Spleen (tissue), 11 donors: ENCODE measurements around the gene GSDME. TPM values are rescaled to one million over a fixed set of nuclear protein-coding genes. Genes with fewer than 3 reads are reported as not detected.
A peak's percentile ranks its signal among the peaks of the same experiment; 100 is the strongest.

Experiments used
- DNase-seq: peaks from one replicate; pipeline ENCODE4 v3.0.0-alpha.2; 2020
- H3K27ac ChIP-seq, 8 donors: fragments of 200-600 bp; sonication (generic) in 7 of 8; 1 replicate in 4 of 8; 2 replicates in 4 of 8; pipeline versions ENCODE4 v1.5.0 to v1.8.0; 2016 to 2021; ENCODE audit warnings: inconsistent platforms in 4 of 8, mild to moderate bottlenecking in 4 of 8, moderate library complexity in 1 of 8
- H3K27me3 ChIP-seq, 7 donors: fragments of 200-600 bp; sonication (generic) in 6 of 7; replicated peaks in 1 of 7; 1 replicate in 4 of 7; 2 replicates in 3 of 7; pipeline versions ENCODE4 v1.5.0 to v1.8.0; 2016 to 2021; ENCODE audit warnings: inconsistent platforms in 3 of 7, mild to moderate bottlenecking in 1 of 7
- H3K36me3 ChIP-seq, 6 donors: fragments of 200-600 bp; sonication (generic) in 5 of 6; 1 replicate in 4 of 6; 2 replicates in 2 of 6; pipeline versions ENCODE4 v1.5.0 to v1.8.0; 2016 to 2021; ENCODE audit warnings: inconsistent platforms in 2 of 6
- H3K4me1 ChIP-seq, 6 donors: fragments of 200-600 bp; sonication (generic) in 5 of 6; 1 replicate in 3 of 6; 2 replicates in 3 of 6; pipeline versions ENCODE4 v1.5.0 to v1.8.0; 2016 to 2021; ENCODE audit warnings: inconsistent platforms in 3 of 6
- H3K4me3 ChIP-seq, 8 donors: fragments of 200-600 bp; sonication (generic) in 7 of 8; 1 replicate in 4 of 8; 2 replicates in 4 of 8; pipeline versions ENCODE4 v1.5.0 to v1.8.0; 2016 to 2021; ENCODE audit warnings: inconsistent platforms in 4 of 8, mild to moderate bottlenecking in 4 of 8, moderate library complexity in 2 of 8
- H3K9me3 ChIP-seq, 8 donors: fragments of 200-600 bp; sonication (generic) in 7 of 8; 1 replicate in 4 of 8; 2 replicates in 4 of 8; pipeline versions ENCODE4 v1.5.0 to v1.8.0; 2016 to 2021; ENCODE audit warnings: inconsistent platforms in 4 of 8
- POLR2A ChIP-seq, 3 donors: fragments of 450-650 bp; IDR thresholded peaks; one replicate each; pipeline ENCODE4 v1.5.1; 2017; ENCODE audit warnings: antibody characterized with exemption in 3 of 3, mild to moderate bottlenecking in 1 of 3
- POLR2AphosphoS5 ChIP-seq, 3 donors: sonication (generic); formaldehyde crosslinking; IDR thresholded peaks; one replicate each; pipeline ENCODE4 v1.5.1; 2017; ENCODE audit warnings: antibody characterized with exemption in 3 of 3
- WGBS, 5 donors: extraction: QIAGEN DNeasy Blood & Tissue Kit in 3 of 5; methylation state at CpG; one replicate each; pipeline versions ENCODE4 v1.1.5 to v1.1.7; 2013 to 2018; 5-methylcytosine and 5-hydroxymethylcytosine counted together
- intact Hi-C: fragments of 100-400 bp; cut with DNase I; formaldehyde crosslinking; loops from one replicate; pipeline ENCODE4 v1.15.0; 2023; ENCODE audit warnings: low total_unique reads
- polyA plus RNA-seq, 3 donors: library from polyadenylated mRNA; stranded (reverse); fragments of 200-250 nt; gene quantifications; one replicate each; pipeline ENCODE4 v1.2.1, GENCODE V29; 2013
- total RNA-seq, 7 donors: library from RNA; depleted of rRNA in 3 of 7; stranded (reverse); fragments of >200 nt in 3 of 7; fragmentation: NEBNext Ultra II Directional in 4 of 7; extraction: Animal tissue kit (Norgen Biotek cat#: 25700) in 4 of 7; gene quantifications; one replicate each; pipeline versions ENCODE4 v1.1.0 to v1.2.1, GENCODE V29; 2016 to 2021
- TF ChIP-seq, protein P1 (sequence below), 11 experiments: fragments of 200-600 bp in 7 of 11; fragments of 450-650 bp in 4 of 11; sonication (generic) in 4 of 11; IDR thresholded peaks in 8 of 11; conservative IDR thresholded peaks in 3 of 11; 1 replicate in 7 of 11; 2 replicates in 4 of 11; pipeline versions ENCODE4 v1.4.0 to v1.8.0; 2016 to 2021; ENCODE audit warnings: antibody characterized with exemption in 11 of 11, inconsistent platforms in 4 of 11, mild to moderate bottlenecking in 1 of 11
- donor health status: healthy with polysubstance abuse.
- donor health status: DM: no; HTN: no; CAD: no; lungs with moderate emphysema.
- donor health status: DM: no; HTN: no; CAD: no.
- donor health status: Bipolar disorder and iron deficiency.
- donor health status: healthy.
- donor health status: DM: no; HTN: no; CAD: no.
- donor health status: DM: yes; HTN: yes; CAD: no.

The GSDME gene
- total and polyA plus RNA-seq, 10 donors: 2.3 to 9.7 (median 4.2) TPM

GRCh38 chr7:24762771-24763170 lies 5.5 kb upstream of the GSDME start:
- H3K4me1 ChIP-seq: peaks cover 0 to 5% (median 3%) of the 10 kb centered on the region in 6 donors
- TF ChIP-seq, protein P1, sequence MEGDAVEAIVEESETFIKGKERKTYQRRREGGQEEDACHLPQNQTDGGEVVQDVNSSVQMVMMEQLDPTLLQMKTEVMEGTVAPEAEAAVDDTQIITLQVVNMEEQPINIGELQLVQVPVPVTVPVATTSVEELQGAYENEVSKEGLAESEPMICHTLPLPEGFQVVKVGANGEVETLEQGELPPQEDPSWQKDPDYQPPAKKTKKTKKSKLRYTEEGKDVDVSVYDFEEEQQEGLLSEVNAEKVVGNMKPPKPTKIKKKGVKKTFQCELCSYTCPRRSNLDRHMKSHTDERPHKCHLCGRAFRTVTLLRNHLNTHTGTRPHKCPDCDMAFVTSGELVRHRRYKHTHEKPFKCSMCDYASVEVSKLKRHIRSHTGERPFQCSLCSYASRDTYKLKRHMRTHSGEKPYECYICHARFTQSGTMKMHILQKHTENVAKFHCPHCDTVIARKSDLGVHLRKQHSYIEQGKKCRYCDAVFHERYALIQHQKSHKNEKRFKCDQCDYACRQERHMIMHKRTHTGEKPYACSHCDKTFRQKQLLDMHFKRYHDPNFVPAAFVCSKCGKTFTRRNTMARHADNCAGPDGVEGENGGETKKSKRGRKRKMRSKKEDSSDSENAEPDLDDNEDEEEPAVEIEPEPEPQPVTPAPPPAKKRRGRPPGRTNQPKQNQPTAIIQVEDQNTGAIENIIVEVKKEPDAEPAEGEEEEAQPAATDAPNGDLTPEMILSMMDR (IDR thresholded peaks at IDR 0.05 in 8 of 11, conservative IDR thresholded peaks at IDR 0.05 in 3 of 11): no peak
- no peak for TF ChIP-seq POLR2AphosphoS5 (IDR thresholded peaks at IDR 0.05)
- TF ChIP-seq POLR2A (IDR thresholded peaks at IDR 0.05): no peak
- DNase-seq: no peak
- intact Hi-C loops: no loop called here
- H3K9me3 ChIP-seq: no peaks in the 10 kb centered on the region
- no peaks in the 10 kb centered on the region for H3K36me3 ChIP-seq
- H3K27me3 ChIP-seq: peaks cover 0 to 74% (median 14%) of the 10 kb centered on the region in 7 donors
- H3K4me3 ChIP-seq: no peak overlapping the region
- WGBS, 5 donors: 83 to 85% (median 85%) methylated on average over 7 of the region's 7 CpGs
- H3K27ac ChIP-seq: no peak overlapping the region

DNA sequence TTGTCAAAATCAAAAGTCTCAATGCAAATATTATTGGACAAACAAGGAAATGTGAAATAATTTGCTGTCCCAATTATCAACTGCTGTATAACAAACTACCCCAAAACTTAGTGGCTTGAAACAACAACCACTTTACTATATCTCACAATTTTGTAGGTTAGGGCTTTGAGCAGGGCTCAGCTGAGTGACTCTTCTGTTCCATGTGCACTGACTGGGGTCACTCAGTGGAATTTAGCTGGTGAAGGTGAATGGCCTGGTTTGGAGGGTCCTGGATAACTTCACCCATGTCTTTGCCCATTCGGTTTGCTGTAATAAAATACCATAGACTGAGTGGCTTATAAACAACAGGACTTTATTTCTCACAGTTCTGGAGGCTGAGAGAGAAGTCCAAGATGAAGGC lies 3.7 kb upstream of the GSDME start:
- DNase-seq: no peak
- H3K27me3 ChIP-seq: peaks cover 0 to 85% (median 32%) of the 10 kb centered on the region in 7 donors
- no peaks in the 10 kb centered on the region for H3K36me3 ChIP-seq
- 57 to 92% (median 79%) methylated on average over 1 of the region's 1 CpG for WGBS, 5 donors
- intact Hi-C loops: no loop called here
- peaks cover 0 to 23% (median 9%) of the 10 kb centered on the region in 6 donors for H3K4me1 ChIP-seq
- TF ChIP-seq POLR2A (IDR thresholded peaks at IDR 0.05): no peak
- TF ChIP-seq POLR2AphosphoS5 (IDR thresholded peaks at IDR 0.05): no peak
- TF ChIP-seq, protein P1 (IDR thresholded peaks at IDR 0.05 in 8 of 11, conservative IDR thresholded peaks at IDR 0.05 in 3 of 11): no peak
- H3K9me3 ChIP-seq: no peaks in the 10 kb centered on the region
- H3K27ac ChIP-seq: no peak overlapping the region
- no peak overlapping the region for H3K4me3 ChIP-seq

- DNase-seq: peak; percentile 82
- intact Hi-C loops: no loop called here
- no peaks in the 10 kb centered on the region for H3K9me3 ChIP-seq
- 6 to 11% (median 10%) methylated on average over 40 to 54 of the region's 54 CpGs for WGBS, 5 donors
- H3K4me3 ChIP-seq: peak overlapping the region; percentile 48 to 78 (median 62)
- H3K27ac ChIP-seq: peak overlapping the region in 5 of 8 donors; percentile 20 to 55 (median 44)
- H3K36me3 ChIP-seq: no peaks in the 10 kb centered on the region
- TF ChIP-seq, protein P1 (IDR thresholded peaks at IDR 0.05 in 8 of 11, conservative IDR thresholded peaks at IDR 0.05 in 3 of 11): no peak
- TF ChIP-seq POLR2AphosphoS5 (IDR thresholded peaks at IDR 0.05): no peak
- peaks cover 0 to 27% (median 9%) of the 10 kb centered on the region in 6 donors for H3K4me1 ChIP-seq
- peaks cover 0 to 60% (median 32%) of the 10 kb centered on the region in 7 donors for H3K27me3 ChIP-seq
These were observed 515 bp downstream of the GSDME start for GRCh38 chr7:24756545-24757352.
